NCI-H460 (cell line): ENCODE data around the gene JOSD2. TPM values are rescaled to one million over a fixed set of nuclear protein-coding genes. Genes with fewer than 3 reads are reported as not detected.

Experiments used
- DNase-seq: peaks from one replicate; pipeline ENCODE4 v3.0.0-alpha.2; 2016; ENCODE audit warnings: low read depth; ENCODE audit errors: extremely low read depth
- polyA plus RNA-seq: library from polyadenylated mRNA; depleted of rRNA; stranded (reverse); fragments of >200 nt; gene quantifications from 2 replicates; pipeline ENCODE4 v1.2.3, GENCODE V29; 2014; cell fraction: nucleus; rRNA removed
- total RNA-seq: library from RNA; depleted of rRNA; stranded (reverse); fragments of >200 nt; shearing (Covaris generic); gene quantifications from 2 replicates; pipeline ENCODE4 v1.2.3, GENCODE V29; 2014; rRNA removed

The JOSD2 gene
- 10.0 and 17.8 TPM in 2 replicates for total RNA-seq
- polyA plus RNA-seq = 23.2 and 50.3 TPM in 2 replicates

DNA sequence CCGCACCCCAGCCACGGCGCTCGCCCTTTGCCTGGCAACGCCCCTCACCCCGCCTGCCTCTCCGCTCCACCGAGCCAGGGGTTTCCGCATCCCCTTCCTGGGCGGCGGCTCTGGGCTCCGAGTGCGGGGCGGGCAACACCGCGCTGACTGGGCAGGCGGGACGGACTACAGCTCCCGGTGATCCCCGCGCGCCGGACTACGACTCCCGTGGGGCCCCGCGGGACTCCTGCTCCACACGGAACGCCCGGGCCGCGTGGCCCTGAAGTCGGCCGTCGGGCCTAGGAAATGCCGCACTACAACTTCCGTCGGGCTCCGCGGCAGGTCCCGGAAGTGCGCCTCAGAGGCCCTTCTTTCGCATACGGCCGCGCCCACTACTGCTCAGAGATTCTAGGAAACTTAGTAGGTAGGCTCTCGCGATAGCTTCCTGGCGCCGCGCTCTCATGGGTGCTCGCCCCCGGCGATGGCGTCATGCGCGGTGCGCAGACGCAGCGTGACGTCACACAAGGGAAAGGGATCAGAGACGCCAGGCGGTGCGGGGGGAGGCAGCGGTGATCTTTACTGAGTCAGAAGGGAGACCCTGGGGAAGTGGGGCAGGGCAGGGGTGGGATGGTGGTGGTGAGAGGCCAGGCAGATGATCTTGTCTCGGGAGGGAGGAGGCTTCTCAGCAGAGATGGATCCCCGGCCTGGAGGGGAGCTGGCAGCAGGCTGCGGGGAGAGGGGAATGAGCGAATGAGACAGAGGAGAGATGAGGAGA, at the start of gene JOSD2:
Gene JOSD2, minus strand, starts transcription at position 123 of the 754 bp plus-strand sequence. CDS start 760 bp downstream, outside the sequence.
- DNase-seq = peak; percentile 98

GRCh38 chr19:50559636-50560035, 48.6 kb upstream of the JOSD2 start:
- no peak for DNase-seq

DNA sequence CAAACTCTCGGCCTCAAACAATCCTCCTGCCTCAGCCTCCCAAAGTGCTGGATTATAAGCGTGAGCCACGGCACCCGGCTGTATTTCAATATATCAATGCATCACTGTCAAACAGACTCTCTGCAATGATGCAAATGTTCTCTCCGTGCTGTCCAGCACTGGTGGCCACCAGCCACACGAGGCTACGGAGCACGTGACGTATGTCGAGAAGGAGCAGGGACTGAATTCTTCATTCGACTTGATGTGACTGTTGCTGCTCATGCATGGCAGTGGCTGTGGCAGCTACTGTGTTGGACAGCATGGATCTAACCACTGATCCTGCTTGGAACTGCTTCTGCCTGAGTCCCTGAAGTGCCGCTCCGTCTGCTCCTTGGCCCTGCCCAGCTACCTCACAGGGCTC, 47.5 kb upstream of the JOSD2 start:
- DNase-seq = no peak

DNA sequence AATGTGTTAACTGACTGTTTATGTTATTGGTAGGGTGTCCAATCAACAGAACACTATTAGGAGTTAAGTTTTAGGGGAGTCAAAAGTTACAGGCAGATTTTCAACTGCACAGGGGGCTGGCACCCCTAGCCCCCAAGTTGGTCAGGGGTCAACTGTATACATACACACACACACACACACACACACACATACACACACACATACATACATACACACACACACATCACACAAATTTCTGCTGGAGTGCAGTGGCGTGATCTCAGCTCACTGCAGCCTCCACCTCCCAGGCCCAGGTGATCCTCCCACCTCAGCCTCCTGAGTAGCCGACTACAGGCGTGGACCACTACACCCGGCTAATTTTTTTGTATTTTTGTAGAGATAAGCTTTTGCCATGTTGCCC, 47.0 kb upstream of the JOSD2 start:
- no peak for DNase-seq

DNA sequence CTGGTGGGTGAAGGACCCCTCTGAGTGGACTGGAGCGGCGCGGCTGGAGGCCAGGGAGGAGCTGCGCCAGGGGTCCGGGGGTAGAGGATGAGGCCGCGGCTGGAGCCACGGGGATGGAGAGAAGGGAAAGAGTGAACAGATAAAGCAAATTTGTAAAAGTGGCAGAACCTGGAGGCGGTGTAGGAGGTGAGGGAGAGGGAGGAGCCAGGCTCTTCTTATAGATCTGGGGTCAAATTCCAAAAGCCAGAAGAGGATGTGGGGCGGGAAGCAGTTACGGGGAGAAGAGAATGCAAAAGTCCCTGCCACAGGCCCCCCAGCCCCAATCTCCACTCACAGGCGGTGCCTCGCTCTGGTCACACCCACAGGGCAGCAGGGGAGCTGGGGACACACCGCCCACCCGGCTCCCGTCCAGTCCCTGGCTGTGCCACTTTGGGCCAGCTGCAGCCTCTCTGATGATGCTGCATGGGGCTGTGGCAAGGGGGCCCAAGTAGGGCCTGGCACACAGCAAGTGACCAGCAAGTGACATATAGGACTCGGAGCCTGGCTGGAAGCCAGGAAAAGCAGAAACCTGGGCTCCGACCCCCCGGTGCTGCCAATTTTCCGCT, 46.1 kb upstream of the JOSD2 start:
- DNase-seq = no peak

DNA sequence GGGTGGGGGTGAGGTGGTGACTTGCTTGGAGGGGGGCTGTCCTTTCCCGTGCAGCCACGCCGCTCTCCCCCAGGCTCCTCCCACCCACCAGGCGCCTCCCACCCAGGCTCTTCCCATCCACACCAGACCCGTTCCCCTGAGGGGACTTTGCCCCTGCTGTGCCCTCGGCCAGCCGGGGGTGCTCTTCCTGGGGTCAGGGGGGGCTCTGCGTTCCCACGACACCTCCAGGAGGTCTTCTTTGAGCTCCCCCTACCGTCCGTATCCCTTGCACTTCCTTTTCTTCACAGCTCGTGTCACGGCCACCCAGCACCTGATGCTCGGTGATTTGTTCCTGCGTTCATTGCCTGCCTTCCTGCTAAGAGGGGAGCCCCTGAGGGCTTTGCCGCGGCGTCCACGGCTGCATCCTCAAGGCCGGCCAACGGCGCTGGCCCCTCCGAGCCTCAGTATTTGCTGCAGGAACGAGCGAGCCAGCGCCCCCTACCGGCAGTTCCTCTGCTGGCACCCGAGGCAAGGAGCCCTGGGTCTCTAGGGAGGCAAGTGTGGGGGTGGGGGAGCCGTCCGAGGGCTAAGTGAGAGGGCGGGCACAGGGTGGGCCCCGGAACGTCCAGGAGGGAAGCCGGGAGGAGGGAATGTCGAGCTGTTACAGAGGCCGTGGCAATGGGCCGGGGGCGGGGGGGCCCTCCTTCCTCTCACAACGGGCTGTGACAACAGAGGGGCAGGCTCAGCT, 45.5 kb upstream of the JOSD2 start:
- DNase-seq = peak; percentile 54

DNA sequence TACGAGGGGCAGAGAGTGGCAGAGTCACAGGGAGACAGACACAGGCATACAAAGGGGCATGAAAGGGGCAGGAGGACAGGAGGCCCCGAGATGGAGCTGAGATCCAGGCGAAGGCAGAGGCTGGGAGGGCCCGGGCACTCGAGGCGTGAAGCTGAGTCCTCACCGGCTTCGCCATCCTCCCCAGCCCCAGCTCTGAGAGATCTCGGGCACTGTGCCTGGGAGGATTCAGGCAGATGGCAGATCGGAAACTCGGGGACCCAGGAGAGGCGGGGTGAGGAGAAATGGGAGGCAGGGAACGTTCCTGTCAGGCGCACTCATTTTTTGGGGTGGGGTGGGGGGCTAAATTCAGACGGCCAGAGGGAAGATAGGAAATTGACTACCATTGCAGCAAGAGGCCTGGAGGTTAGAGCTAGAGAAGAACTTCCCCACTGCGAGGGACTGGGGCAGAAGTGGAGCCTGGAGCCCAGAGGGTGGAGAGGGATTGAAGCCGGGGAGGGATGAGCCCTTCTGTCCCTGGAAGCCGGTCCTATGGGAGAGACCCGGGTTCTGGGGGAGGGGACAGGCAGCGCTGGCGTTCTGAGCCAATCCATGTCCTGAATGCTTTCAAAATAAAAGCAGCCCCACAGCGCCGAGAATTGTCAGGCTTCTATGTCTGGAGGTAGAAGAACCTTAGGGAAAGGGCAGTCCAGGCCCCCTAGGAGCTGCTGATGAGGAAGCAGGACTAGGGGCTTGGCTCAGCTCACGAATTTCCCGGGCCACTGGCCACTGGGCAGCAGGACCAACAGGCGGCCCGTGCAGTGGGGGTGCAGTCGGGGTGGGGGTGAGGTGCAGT, 44.7 kb upstream of the JOSD2 start:
- DNase-seq = no peak

DNA sequence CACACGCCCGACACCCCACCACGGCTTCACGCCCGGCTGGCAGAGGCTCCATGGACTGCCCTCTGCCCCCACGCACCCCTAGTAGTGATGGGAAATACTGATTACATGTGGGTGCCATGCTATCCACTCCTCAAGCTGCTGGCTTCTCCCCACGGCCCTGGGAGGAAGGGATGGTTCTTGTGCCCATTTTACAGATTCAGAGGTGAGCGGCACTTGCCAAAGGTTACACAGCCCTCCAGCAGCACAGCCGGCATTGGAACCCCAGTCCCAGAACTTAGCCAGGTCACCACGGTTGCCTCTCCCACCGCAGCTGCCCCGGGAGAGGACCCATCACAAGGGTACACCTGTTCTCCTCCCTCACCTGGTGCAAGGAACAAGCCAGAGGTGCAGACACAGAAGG, 44.0 kb upstream of the JOSD2 start:
- DNase-seq = no peak

DNA sequence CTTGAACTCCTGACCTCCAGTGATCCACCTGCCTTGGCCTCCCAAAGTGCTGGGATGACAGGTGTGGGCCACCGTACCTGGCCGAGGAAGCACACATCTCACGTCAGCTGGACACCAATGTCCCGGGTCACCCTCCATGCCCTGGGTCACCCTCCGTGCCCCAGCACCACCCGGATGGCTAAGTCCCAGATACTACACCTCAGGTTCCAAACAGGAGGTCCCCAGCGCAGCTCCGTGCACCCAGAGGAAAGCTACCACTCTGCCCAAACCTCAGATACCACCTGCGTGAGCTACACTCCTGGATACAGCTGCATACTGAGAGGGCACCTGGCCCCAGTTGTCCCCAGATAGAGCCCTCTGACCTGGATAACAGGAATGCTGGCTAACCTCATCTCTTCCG, 43.2 kb upstream of the JOSD2 start:
- no peak for DNase-seq

- DNase-seq = no peak
Observed at GRCh38 chr19:50553134-50553703, 42.2 kb upstream of the JOSD2 start.

DNA sequence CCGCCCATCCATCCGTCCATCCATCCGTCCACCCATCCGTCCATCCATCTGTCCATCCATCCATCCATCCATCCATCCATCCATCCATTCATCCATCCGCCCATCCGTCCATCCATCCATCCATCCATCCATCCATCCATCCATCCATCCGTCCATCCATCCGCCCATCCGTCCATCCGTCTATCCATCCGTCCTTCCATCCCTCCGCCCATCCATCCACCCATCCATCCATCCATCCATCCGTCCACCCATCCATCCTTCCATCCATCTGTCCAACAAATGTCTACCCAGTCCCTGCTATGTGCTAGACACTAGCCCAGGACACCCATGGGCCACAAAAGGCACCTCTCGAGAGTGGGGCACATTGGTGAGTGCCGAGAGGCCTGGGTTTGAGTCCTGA, 41.5 kb upstream of the JOSD2 start:
- no peak for DNase-seq

DNA sequence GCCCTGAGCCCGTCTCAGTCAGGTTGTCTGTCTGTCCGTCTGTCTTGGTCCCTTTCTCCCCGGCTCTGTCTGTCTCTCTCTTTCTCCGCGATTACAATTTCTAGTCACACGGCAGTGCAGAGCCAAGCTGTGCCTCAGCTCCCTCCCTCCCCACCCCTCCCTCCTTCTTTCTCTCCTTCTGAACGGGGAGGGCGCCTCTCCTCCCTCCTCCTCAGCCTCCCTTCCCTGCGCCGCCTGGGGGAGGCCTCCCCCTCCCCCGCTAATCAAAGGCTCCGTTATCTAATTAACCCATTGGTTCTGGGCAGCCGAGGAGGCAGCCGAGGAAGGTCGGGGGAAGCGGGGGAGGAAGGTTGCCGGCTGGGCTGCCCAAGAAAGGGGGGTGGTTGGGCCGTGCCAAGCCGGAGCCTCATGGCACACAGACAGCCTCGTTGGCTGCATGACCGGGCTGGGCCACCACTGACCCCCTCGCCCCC, 40.8 kb upstream of the JOSD2 start:
- DNase-seq = no peak

- DNase-seq = no peak
Observed at GRCh38 chr19:50551034-50551714, 40.2 kb upstream of the JOSD2 start.

DNA sequence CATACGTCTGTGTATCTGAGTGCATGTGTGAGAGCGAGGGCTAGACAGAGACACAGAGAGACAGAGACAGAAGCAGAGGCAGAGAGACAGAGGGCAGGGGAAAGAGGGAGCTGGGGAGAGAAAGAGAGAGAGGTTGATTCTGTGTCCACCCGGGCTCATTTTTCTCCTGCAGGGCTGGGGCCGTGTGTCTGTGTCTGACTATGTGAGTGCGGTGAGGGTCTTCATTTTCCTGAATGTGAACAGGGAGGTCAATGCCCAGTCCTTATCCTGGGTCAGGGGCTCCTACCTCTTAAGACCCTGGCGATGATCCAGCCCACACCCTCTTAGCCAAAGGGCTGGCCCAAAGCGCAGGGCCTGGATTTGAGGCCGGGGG, 39.6 kb upstream of the JOSD2 start:
- DNase-seq = no peak

DNA sequence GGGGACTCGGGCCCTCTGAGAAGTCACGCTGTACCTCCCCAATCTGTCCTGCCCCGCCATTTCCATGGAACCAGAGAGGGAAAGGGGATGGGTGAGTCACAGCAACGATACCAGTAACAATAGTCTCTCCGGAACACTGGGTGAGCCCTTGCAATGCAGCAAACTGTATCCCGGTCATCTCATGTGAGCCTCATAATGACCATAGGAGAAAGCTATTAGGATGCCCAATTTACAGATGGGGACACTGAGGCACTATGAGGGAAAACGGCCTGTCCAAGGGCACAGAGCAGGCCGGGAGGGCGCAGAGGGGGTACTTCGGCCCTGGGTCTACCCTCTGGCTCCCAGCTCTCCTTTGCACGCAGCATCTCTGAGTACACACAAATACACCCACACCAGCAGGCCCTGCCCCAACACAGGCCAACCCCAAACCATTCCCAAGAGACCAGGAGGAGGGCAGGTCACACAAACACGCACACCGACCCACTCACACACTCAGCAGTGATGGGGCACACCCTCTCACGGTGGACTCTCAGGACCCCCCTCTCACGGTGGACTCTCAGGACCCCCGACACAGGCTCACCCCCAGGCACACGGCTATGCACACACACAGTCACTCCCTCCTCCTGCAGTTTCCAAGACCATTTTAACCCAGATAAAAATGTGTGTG, 39.1 kb upstream of the JOSD2 start:
- DNase-seq = no peak

GRCh38 chr19:50549059-50549926, 38.3 kb upstream of the JOSD2 start:
- DNase-seq = no peak

DNA sequence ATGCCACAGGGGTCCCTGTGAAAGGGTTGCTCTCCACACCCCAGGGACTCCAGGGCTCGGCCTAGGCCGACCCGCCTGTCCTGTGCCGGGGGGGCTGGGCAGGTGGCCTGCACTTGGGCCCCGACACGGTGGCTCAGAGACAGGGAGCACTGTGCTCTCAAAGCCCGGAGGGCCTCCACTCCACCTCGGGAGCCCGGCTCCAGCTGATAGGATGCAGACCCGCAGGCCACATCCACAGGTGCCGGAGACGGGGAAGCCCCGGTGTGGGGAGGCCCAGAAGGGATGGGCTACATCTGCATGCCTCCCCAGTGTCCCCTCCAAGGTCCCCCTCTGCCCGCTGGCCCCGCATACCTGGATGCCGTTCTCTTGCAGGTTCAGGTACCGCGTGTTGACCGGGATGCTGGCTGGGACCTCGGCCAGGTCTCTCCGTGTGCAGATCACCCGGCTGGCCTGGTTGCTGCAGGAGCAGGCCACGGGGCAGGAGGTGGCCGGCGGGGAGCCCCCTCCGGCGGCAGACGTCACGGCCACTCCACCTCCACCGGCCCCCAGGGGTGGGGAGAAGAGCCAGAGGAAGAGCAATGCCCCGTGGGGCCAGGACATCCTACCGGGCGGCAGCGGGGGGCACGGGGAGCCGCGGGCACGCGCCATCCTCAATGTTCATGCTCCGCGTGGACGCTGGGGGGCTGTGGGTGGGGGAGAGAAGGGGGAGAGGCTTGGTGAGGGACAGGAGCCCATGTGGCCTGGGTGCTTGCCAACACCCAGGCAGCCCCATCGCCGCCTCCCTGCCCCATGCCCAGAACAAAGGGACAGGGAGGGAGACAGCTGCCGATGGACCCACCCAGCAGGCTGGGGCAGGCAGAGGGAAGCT, 37.4 kb upstream of the JOSD2 start:
- DNase-seq = no peak
